ENCODE results near the gene TLR10. TPM values are rescaled to one million over a fixed set of nuclear protein-coding genes. Genes with fewer than 3 reads are reported as not detected.

Gene TLR10
- total and polyA plus RNA-seq, 9 of the 15 experiments (the other 6 are each of a cell fraction or from before 2014, with no cell fraction given): 0.03 to 0.05 TPM; not detected in 7

- ChIA-PET POLR2A (interaction anchor here (0.6 to 1.6 kb wide), 2 partner anchors 12 to 52 kb away, joined by 3 read pairs; partner anchors contain the start of gene TLR10), CTCF (ENCODE audit: low intra/inter-chr PET ratio) (no interaction called here)
- 3% methylated on average over 2 of the region's 2 CpGs for WGBS (ENCODE audit: insufficient coverage, low coverage, missing lambda C conversion rate)
- Histone ChIP-seq H3K9ac (ENCODE audit: insufficient read depth in 1 of 2, low read depth in 2 of 2, low read length in 2 of 2) (no peak overlapping the region), H2AFZ (ENCODE audit: low read depth, low read length) (no peak overlapping the region), H3K9me1 (ENCODE audit: control insufficient read depth, insufficient read depth, low read length) (no peaks in the 10 kb centered on the region), H4K20me1 (replicated peaks; ENCODE audit: control insufficient read depth, insufficient read depth, low read length) (no peaks in the 10 kb centered on the region), H3K4me1 (replicated peaks in 1 of 2; ENCODE audit: control insufficient read depth in 2 of 2, insufficient read depth in 2 of 2, low read length in 2 of 2) (no peaks in the 10 kb centered on the region), H3K27ac (ENCODE audit: extremely low read depth, low read depth, low read length) (no peak overlapping the region), H3K36me3 (ENCODE audit: control insufficient read depth, insufficient read depth, low read length) (no peaks in the 10 kb centered on the region), H3K79me2 (ENCODE audit: control insufficient read depth, insufficient read depth, low read length) (no peaks in the 10 kb centered on the region), H3K4me3 (no peak overlapping the region), H3K4me2 (ENCODE audit: insufficient read depth, low read length) (no peak overlapping the region), H3K9me3 (replicated peaks; ENCODE audit: control insufficient read depth, insufficient read depth, low read depth, low read length) (no peaks in the 10 kb centered on the region), H3K27me3 (ENCODE audit: control insufficient read depth in 2 of 2, insufficient read depth in 2 of 2, low read length in 2 of 2) (peaks cover 3 to 10% of the 10 kb centered on the region in 2 experiments; a peak in 3 of 5 replicates)
- intact Hi-C loops (cut with micrococcal nuclease) (no loop called here), in situ Hi-C loops (cut with MboI) (no loop called here)
- TF ChIP-seq MED1 (CRISPR knock-in tag; IDR thresholded peaks at IDR 0.05; ENCODE audit: borderline replicate concordance): no peak
- TF ChIP-seq ZNF347 (CRISPR knock-in tag; IDR thresholded peaks at IDR 0.05; ENCODE audit: low read depth): no peak
- no peak for TF ChIP-seq ZNF408 (CRISPR knock-in tag; IDR thresholded peaks at IDR 0.05; ENCODE audit: low read depth)
- no peak for TF ChIP-seq PURB (CRISPR knock-in tag; IDR thresholded peaks at IDR 0.05; ENCODE audit: low read depth)
- TF ChIP-seq, protein P1, sequence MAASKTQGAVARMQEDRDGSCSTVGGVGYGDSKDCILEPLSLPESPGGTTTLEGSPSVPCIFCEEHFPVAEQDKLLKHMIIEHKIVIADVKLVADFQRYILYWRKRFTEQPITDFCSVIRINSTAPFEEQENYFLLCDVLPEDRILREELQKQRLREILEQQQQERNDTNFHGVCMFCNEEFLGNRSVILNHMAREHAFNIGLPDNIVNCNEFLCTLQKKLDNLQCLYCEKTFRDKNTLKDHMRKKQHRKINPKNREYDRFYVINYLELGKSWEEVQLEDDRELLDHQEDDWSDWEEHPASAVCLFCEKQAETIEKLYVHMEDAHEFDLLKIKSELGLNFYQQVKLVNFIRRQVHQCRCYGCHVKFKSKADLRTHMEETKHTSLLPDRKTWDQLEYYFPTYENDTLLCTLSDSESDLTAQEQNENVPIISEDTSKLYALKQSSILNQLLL (CRISPR knock-in tag; IDR thresholded peaks at IDR 0.05; ENCODE audit: borderline replicate concordance): no peak
- TF ChIP-seq HDAC1 (IDR thresholded peaks at IDR 0.05): no peak
- BruUV-seq (replicated peaks): no TSS peak
- ATAC-seq: no peak
- DNase-seq (ENCODE audit: extremely low read depth in 1 of 4, low spot score in 3 of 4): no peak
- FAIRE-seq: no peak
Measured at GRCh38 chr4:38794051-38794450, 11.3 kb upstream of the TLR10 start.

Data from K562 (cell line).